Bronchial epithelial cell (primary cell): ENCODE data around the gene ADD3. TPM values are rescaled to one million over a fixed set of nuclear protein-coding genes. Genes with fewer than 3 reads are reported as not detected.
A peak's percentile ranks its signal among the peaks of the same experiment; 100 is the strongest.

Source experiments
- DNase-seq: peaks from one replicate; pipeline ENCODE4 v3.0.0-alpha.2; 2010; ENCODE audit warnings: low read depth
- FAIRE-seq: peaks from 2 replicates; lab custom pipeline; 2011; peaks lifted over from hg19 to GRCh38; lab: Jason Lieb, UNC
- H3K27me3 ChIP-seq: 2 replicates; pipeline ENCODE4 v1.5.1; 2011; ENCODE audit warnings: low read length; ENCODE audit not compliant: control insufficient read depth, insufficient read depth
- H3K36me3 ChIP-seq: 2 replicates; pipeline ENCODE4 v1.5.1; 2011; ENCODE audit warnings: low read length; ENCODE audit not compliant: control insufficient read depth, insufficient read depth
- H3K4me3 ChIP-seq: 2 replicates; pipeline ENCODE4 v1.5.1; 2011; ENCODE audit warnings: mild to moderate bottlenecking, low read depth, low read length, control low read depth
- CTCF ChIP-seq: IDR thresholded peaks from 2 replicates; pipeline ENCODE4 v1.5.1; 2011; ENCODE audit warnings: mild to moderate bottlenecking, moderate library complexity, low read length, control low read depth, inconsistent platforms; ENCODE audit not compliant: insufficient read depth, severe bottlenecking
- total RNA-seq: library from RNA; depleted of rRNA; stranded (reverse); fragments of >200 nt; gene quantifications from 2 replicates; pipeline ENCODE4 v1.2.1, GENCODE V29; 2014

ADD3 gene
- total RNA-seq, 1 donor from 2014 or later, result 39.5 TPM

- FAIRE-seq (no peak), DNase-seq (no peak)
- H3K4me3 ChIP-seq, result no peak overlapping the region
- no peaks in the 10 kb centered on the region for H3K36me3 ChIP-seq
- TF ChIP-seq CTCF, result no peak
- no peaks in the 10 kb centered on the region for H3K27me3 ChIP-seq
These were observed 61.0 kb downstream of the ADD3 start for GRCh38 chr10:110068780-110069179.

GRCh38 chr10:110069502-110069982 lies 61.8 kb downstream of the ADD3 start:
- no peak for DNase-seq
- H3K36me3 ChIP-seq, result no peaks in the 10 kb centered on the region
- TF ChIP-seq CTCF, result no peak
- no peaks in the 10 kb centered on the region for H3K27me3 ChIP-seq
- FAIRE-seq, result no peak
- H3K4me3 ChIP-seq, result no peak overlapping the region

GRCh38 chr10:110073896-110074295 lies 66.1 kb downstream of the ADD3 start:
- DNase-seq, result no peak
- Histone ChIP-seq H3K36me3 (no peaks in the 10 kb centered on the region), H3K4me3 (no peak overlapping the region), H3K27me3 (no peaks in the 10 kb centered on the region)
- TF ChIP-seq CTCF, result no peak
- FAIRE-seq, result no peak

GRCh38 chr10:110074298-110074697 lies 66.5 kb downstream of the ADD3 start:
- FAIRE-seq (no peak), DNase-seq (no peak)
- Histone ChIP-seq H3K4me3 (no peak overlapping the region), H3K27me3 (no peaks in the 10 kb centered on the region), H3K36me3 (no peaks in the 10 kb centered on the region)
- TF ChIP-seq CTCF, result no peak

- H3K27me3 ChIP-seq, result no peaks in the 10 kb centered on the region
- no peak for TF ChIP-seq CTCF
- no peaks in the 10 kb centered on the region for H3K36me3 ChIP-seq
- DNase-seq (peak; percentile 73), FAIRE-seq (no peak)
- no peak overlapping the region for H3K4me3 ChIP-seq
These were observed 67.2 kb downstream of the ADD3 start for GRCh38 chr10:110074758-110075671.
